Stimulated activated naive CD8-positive, alpha-beta T cell treated with anti-CD3 and anti-CD28 coated beads, Interleukin-15, Interleukin-2, amounts not matched to agents 100 ng/mL and 50 ng/mL, for 24 hours (primary cell): Measurements from ENCODE around the gene ZNF662.

Experiments
- H3K27ac Mint-ChIP-seq: one replicate; pipeline ENCODE4 v1.8.0; 2021; ENCODE audit warnings: mild to moderate bottlenecking, mixed read lengths
- H3K27me3 Mint-ChIP-seq: one replicate; pipeline ENCODE4 v1.8.0; 2021; ENCODE audit warnings: mixed read lengths
- H3K36me3 Mint-ChIP-seq: one replicate; pipeline ENCODE4 v1.8.0; 2021; ENCODE audit warnings: low read depth, mixed read lengths
- H3K4me1 Mint-ChIP-seq: one replicate; pipeline ENCODE4 v1.8.0; 2021; ENCODE audit warnings: low read depth, mixed read lengths
- H3K4me3 Mint-ChIP-seq: one replicate; pipeline ENCODE4 v1.8.0; 2021; ENCODE audit warnings: mild to moderate bottlenecking, mixed read lengths
- H3K9me3 Mint-ChIP-seq: one replicate; pipeline ENCODE4 v1.8.0; 2021; ENCODE audit warnings: mixed read lengths

Gene ZNF662

GRCh38 chr3:42906070-42906847, at the start of gene ZNF662:
ZNF662 (plus strand) TSS chr3:42906142; CDS start chr3:42908115, 1,973 bp downstream.
- Mint-ChIP-seq H3K27ac (peak within 1 kb of the TSS; percentile 23), H3K4me1 (peaks cover 11% of the 10 kb centered on the region), H3K4me3 (peak within 1 kb of the TSS; percentile 65), H3K9me3 (peaks cover 23% of the 10 kb centered on the region), H3K27me3 (peaks cover 42% of the 10 kb centered on the region), H3K36me3 (peaks cover 12% of the 10 kb centered on the region)

GRCh38 chr3:42856544-42856943, 49.4 kb upstream of the ZNF662 start:
- no peaks in the 10 kb centered on the region for H3K4me1 Mint-ChIP-seq
- H3K4me3 Mint-ChIP-seq, result no peak overlapping the region
- H3K27me3 Mint-ChIP-seq, result peaks cover 12% of the 10 kb centered on the region
- H3K27ac Mint-ChIP-seq, result no peak overlapping the region
- H3K9me3 Mint-ChIP-seq, result no peaks in the 10 kb centered on the region
- no peaks in the 10 kb centered on the region for H3K36me3 Mint-ChIP-seq

GRCh38 chr3:42864321-42864950, 41.5 kb upstream of the ZNF662 start:
- Mint-ChIP-seq H3K27me3 (peaks cover 3% of the 10 kb centered on the region), H3K4me1 (no peaks in the 10 kb centered on the region), H3K36me3 (no peaks in the 10 kb centered on the region), H3K4me3 (no peak overlapping the region), H3K27ac (no peak overlapping the region), H3K9me3 (no peaks in the 10 kb centered on the region)

GRCh38 chr3:42865256-42865655, 40.7 kb upstream of the ZNF662 start:
- H3K27me3 Mint-ChIP-seq, result no peaks in the 10 kb centered on the region
- no peaks in the 10 kb centered on the region for H3K4me1 Mint-ChIP-seq
- H3K27ac Mint-ChIP-seq, result no peak overlapping the region
- H3K4me3 Mint-ChIP-seq, result no peak overlapping the region
- no peaks in the 10 kb centered on the region for H3K9me3 Mint-ChIP-seq
- no peaks in the 10 kb centered on the region for H3K36me3 Mint-ChIP-seq

- no peaks in the 10 kb centered on the region for H3K9me3 Mint-ChIP-seq
- H3K4me3 Mint-ChIP-seq, result no peak overlapping the region
- no peaks in the 10 kb centered on the region for H3K4me1 Mint-ChIP-seq
- H3K27ac Mint-ChIP-seq, result no peak overlapping the region
- no peaks in the 10 kb centered on the region for H3K36me3 Mint-ChIP-seq
- H3K27me3 Mint-ChIP-seq, result no peaks in the 10 kb centered on the region
Observed at GRCh38 chr3:42867138-42867537, 38.8 kb upstream of the ZNF662 start.

- Mint-ChIP-seq H3K4me3 (no peak overlapping the region), H3K36me3 (no peaks in the 10 kb centered on the region), H3K4me1 (no peaks in the 10 kb centered on the region), H3K27ac (no peak overlapping the region), H3K27me3 (peaks cover 3% of the 10 kb centered on the region), H3K9me3 (no peaks in the 10 kb centered on the region)
Observed at GRCh38 chr3:42868841-42869240, 37.1 kb upstream of the ZNF662 start.

GRCh38 chr3:42871592-42872196, 34.2 kb upstream of the ZNF662 start:
- no peaks in the 10 kb centered on the region for H3K36me3 Mint-ChIP-seq
- H3K4me1 Mint-ChIP-seq, result no peaks in the 10 kb centered on the region
- H3K9me3 Mint-ChIP-seq, result no peaks in the 10 kb centered on the region
- peaks cover 3% of the 10 kb centered on the region for H3K27me3 Mint-ChIP-seq
- no peak overlapping the region for H3K4me3 Mint-ChIP-seq
- no peak overlapping the region for H3K27ac Mint-ChIP-seq

- no peak overlapping the region for H3K27ac Mint-ChIP-seq
- no peaks in the 10 kb centered on the region for H3K36me3 Mint-ChIP-seq
- peaks cover 3% of the 10 kb centered on the region for H3K27me3 Mint-ChIP-seq
- H3K9me3 Mint-ChIP-seq, result no peaks in the 10 kb centered on the region
- no peaks in the 10 kb centered on the region for H3K4me1 Mint-ChIP-seq
- no peak overlapping the region for H3K4me3 Mint-ChIP-seq
Observed at GRCh38 chr3:42872718-42873117, 33.2 kb upstream of the ZNF662 start.

- Mint-ChIP-seq H3K27ac (no peak overlapping the region), H3K36me3 (no peaks in the 10 kb centered on the region), H3K27me3 (peaks cover 3% of the 10 kb centered on the region), H3K4me1 (no peaks in the 10 kb centered on the region), H3K4me3 (no peak overlapping the region), H3K9me3 (no peaks in the 10 kb centered on the region)
Observed at GRCh38 chr3:42873221-42873982, 32.5 kb upstream of the ZNF662 start.

- Mint-ChIP-seq H3K4me3 (no peak overlapping the region), H3K4me1 (no peaks in the 10 kb centered on the region), H3K27me3 (peaks cover 7% of the 10 kb centered on the region), H3K27ac (no peak overlapping the region), H3K9me3 (no peaks in the 10 kb centered on the region), H3K36me3 (no peaks in the 10 kb centered on the region)
Observed at GRCh38 chr3:42874749-42875148, 31.2 kb upstream of the ZNF662 start.

- Mint-ChIP-seq H3K4me3 (no peak within 1 kb of the TSS), H3K4me1 (no peaks in the 10 kb centered on the region), H3K27me3 (peaks cover 7% of the 10 kb centered on the region), H3K27ac (no peak within 1 kb of the TSS), H3K9me3 (no peaks in the 10 kb centered on the region), H3K36me3 (no peaks in the 10 kb centered on the region)
Observed at GRCh38 chr3:42875325-42876151, 30.4 kb upstream of the ZNF662 start, which contains the start of gene CYP8B1. CYP8B1 (minus strand) TSS chr3:42875879; CDS start chr3:42875816, 63 bp downstream.

GRCh38 chr3:42876401-42876800, 29.5 kb upstream of the ZNF662 start:
- peaks cover 5% of the 10 kb centered on the region for H3K4me1 Mint-ChIP-seq
- no peak overlapping the region for H3K27ac Mint-ChIP-seq
- H3K4me3 Mint-ChIP-seq, result no peak overlapping the region
- no peaks in the 10 kb centered on the region for H3K9me3 Mint-ChIP-seq
- peaks cover 7% of the 10 kb centered on the region for H3K27me3 Mint-ChIP-seq
- H3K36me3 Mint-ChIP-seq, result no peaks in the 10 kb centered on the region

- no peak overlapping the region for H3K4me3 Mint-ChIP-seq
- peaks cover 7% of the 10 kb centered on the region for H3K27me3 Mint-ChIP-seq
- H3K36me3 Mint-ChIP-seq, result no peaks in the 10 kb centered on the region
- peaks cover 9% of the 10 kb centered on the region for H3K4me1 Mint-ChIP-seq
- no peaks in the 10 kb centered on the region for H3K9me3 Mint-ChIP-seq
- no peak overlapping the region for H3K27ac Mint-ChIP-seq
Observed at GRCh38 chr3:42876940-42877720, 28.8 kb upstream of the ZNF662 start.
